ENCODE results near the gene WWOX.

DNA sequence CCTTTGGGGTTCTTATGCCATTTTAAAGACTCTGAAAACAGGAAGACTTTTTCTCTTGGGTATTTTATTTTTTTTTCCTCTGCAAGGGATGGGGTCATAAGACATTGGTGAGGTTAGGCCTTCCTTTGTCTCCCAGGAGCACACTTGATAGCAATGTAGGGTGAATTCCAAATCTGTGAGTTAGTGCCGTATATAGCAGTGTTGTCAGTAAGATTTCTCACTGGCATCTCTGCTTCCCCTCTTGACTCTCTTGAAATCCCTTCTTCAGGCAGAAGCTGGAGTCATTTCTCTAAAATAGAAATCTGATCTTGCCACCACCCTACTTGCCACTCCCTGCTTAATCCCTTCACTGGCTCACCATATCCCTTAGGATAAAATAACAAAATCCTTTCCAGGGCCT, 529.7 kb downstream of the WWOX start:
- TF ChIP-seq SP2 (IDR thresholded peaks at IDR 0.05; ENCODE audit: low read length) (no peak), SIRT6 (IDR thresholded peaks at IDR 0.05; ENCODE audit: low read length) (no peak), CBX5 (IDR thresholded peaks at IDR 0.05; ENCODE audit: low read depth, low read length) (no peak), POLR2A (IDR thresholded peaks at IDR 0.05; ENCODE audit: control extremely low read depth in 1 of 2, low read depth in 2 of 2, low read length in 2 of 2) (no peak), POU5F1 (IDR thresholded peaks at IDR 0.05; ENCODE audit: low read depth, low read length) (no peak), CEBPB (IDR thresholded peaks at IDR 0.05; ENCODE audit: low read depth, low read length) (no peak)

Measured in H1 (cell line).